ENCODE results near the gene FGF1. TPM values are rescaled to one million over a fixed set of nuclear protein-coding genes. Genes with fewer than 3 reads are reported as not detected.

The FGF1 gene
- total RNA-seq, 4 donors from 2014 or later, result 0.75 to 5.9 (median 4.8) TPM

DNA sequence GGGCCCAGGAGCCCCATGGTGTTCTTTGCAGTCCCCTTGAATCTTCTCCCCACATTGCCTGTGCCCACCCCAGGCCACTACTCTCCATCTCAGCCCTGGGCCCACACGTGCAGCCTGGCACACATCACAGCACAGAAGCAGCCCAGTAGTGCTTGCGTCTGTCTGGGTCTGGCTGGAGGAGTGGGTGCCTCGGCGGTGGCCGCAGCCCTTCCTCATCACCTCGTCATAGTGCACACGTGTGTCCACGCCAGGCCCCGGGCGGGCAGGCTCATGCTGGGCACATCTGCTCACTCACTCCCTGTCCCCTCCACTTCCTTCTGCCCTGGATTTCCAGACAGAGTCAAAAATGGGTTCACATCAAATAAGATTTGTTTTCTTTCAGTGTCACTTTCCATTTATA is 33.3 kb downstream of the FGF1 start:
- TF ChIP-seq, protein P1, sequence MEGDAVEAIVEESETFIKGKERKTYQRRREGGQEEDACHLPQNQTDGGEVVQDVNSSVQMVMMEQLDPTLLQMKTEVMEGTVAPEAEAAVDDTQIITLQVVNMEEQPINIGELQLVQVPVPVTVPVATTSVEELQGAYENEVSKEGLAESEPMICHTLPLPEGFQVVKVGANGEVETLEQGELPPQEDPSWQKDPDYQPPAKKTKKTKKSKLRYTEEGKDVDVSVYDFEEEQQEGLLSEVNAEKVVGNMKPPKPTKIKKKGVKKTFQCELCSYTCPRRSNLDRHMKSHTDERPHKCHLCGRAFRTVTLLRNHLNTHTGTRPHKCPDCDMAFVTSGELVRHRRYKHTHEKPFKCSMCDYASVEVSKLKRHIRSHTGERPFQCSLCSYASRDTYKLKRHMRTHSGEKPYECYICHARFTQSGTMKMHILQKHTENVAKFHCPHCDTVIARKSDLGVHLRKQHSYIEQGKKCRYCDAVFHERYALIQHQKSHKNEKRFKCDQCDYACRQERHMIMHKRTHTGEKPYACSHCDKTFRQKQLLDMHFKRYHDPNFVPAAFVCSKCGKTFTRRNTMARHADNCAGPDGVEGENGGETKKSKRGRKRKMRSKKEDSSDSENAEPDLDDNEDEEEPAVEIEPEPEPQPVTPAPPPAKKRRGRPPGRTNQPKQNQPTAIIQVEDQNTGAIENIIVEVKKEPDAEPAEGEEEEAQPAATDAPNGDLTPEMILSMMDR (IDR thresholded peaks at IDR 0.05; ENCODE audit: low read depth), result no peak

DNA sequence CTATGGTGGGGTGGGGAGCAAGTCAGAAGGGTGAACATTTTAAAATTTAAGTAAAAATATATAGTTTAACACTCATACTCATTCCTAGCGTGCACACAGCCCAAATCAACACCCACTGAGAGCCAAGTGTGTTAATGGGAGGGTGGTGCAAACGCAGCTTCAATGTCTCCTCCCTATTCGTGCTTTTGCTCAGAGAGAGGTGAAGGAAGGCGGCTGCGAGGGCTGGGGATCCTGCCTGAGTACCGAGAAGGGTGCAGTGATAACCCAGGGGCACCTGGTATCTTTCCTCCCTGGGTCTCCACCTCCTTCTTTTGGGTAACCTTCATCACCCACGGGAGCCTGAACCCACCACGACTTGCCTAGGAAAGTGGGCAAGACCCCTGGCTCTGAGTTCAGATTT is 35.0 kb downstream of the FGF1 start:
- TF ChIP-seq, protein P1 (IDR thresholded peaks at IDR 0.05; ENCODE audit: low read depth), result no peak

DNA sequence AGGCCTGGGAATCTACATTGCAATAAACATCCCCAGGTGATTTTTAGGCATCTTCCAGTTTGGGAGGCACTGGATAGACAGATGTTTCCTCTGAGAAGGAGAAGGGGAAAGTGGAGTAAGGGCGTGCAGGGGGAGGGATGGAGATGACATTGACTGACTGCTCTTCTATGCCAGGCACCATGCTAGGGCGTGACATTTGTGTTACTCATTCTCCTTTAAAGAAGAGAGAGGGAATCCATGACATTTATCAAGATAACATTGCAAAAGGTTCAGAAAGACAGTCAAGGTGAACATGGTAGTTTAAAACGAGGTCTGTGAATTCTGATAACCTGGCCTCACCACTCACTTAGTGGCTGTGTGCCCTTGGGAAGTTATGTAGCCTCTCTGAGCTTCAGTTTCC is 35.8 kb downstream of the FGF1 start:
- TF ChIP-seq, protein P1 (IDR thresholded peaks at IDR 0.05; ENCODE audit: low read depth), result no peak

DNA sequence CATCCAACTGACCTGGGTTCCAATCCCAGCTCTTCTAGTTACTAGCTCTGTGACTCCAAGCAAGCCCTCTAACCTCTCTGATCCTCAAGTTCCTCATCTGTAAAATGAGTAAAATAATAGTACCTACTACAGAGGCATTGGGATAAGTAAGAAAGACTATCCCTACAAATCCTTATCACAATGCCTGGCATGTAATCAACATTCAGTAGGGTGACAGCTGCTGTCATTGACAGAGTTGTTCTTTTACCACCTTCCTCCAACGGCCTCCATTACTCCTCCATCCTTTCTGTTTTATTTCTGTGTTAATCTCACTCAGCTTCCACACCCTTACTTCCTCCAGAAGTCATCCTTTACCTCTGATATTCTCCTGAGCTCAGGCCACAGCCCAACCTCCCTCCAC is 40.4 kb downstream of the FGF1 start:
- TF ChIP-seq, protein P1 (IDR thresholded peaks at IDR 0.05; ENCODE audit: low read depth), result no peak

DNA sequence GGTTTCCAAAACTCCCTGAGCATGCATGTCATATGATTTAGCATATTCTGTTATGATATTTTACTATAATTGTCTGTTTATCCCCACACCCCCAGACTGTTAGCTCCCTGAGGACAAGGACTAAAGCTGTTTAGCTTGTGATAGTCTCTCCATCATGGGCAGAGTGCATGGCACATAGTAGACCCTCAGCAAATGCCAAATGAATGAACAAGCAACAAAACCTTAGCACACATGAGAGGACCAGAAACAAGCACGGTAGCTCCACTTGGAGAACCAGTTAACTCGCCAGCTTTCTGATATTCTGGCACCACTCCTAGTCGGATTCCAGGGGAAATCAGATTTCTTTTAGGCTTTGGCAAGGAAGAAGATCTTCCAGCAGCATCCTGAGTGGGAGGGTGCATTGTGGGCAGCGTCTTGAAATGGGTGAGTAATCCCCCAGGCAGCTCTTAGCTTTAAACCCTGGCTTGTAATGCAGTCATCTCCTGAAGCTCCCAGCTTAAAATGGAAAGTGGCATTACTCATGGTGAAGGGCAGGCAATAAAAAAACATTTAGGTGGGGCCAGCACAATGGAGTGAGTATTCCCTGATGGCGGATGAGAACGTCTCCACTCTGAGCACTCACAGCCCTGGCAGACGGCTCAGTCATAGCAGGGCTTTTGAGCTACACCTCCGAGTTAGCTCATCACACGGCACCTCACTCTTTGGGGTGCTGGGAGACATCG is 41.1 kb downstream of the FGF1 start:
- TF ChIP-seq, protein P1 (IDR thresholded peaks at IDR 0.05; ENCODE audit: low read depth), result no peak

DNA sequence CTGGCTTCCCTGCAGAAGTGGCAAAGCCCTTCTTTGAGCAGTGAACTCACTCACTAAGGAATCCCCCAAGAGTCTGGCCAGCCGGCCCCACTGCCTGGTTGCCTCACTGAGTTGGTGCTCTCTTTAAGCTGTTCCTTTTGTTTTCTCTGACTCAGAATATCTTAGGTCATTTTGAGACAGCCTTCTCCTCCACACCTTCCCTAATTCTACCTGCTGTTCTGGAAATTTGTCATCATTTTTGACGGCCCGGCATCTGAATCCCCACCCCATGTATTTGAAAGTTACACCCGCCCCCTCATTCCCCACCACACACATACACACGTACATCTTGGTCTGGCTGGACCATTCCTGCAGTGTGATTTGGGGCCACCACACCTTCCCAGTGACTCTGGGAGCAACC is 41.8 kb downstream of the FGF1 start:
- TF ChIP-seq, protein P1 (IDR thresholded peaks at IDR 0.05; ENCODE audit: low read depth), result no peak

DNA sequence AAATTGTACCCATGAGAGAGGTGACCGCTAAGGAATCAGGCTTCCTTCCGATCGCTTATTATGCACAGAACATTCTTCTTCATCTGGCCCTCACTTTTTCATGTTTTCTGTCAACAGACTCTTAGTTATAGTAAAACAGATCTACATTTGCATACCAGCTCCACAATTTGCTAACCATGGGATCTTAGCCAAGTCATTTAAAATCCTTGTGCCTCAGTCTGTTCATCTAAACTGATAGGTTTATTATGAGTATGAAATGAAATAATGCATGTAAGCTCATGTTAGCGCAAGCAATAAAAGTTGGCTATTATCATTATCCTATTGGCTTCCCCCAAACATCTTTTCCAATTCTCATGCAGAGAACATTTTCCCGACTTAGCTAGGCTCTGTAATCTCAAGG is 42.3 kb downstream of the FGF1 start:
- TF ChIP-seq, protein P1 (IDR thresholded peaks at IDR 0.05; ENCODE audit: low read depth), result no peak

All from subcutaneous adipose tissue (tissue), 4 donors.